Tibial nerve (tissue), 4 donors: ENCODE measurements around the gene ZNF439.

Experiments
- CTCF ChIP-seq, 5 experiments: fragments of 200-600 bp in 3 of 5; fragments of 450-650 bp in 2 of 5; sonication (generic) in 3 of 5; IDR thresholded peaks; one replicate each; pipeline ENCODE4 v1.5.1; 2016 to 2019; ENCODE audit warnings: antibody characterized with exemption in 5 of 5, mild to moderate bottlenecking in 3 of 5, moderate library complexity in 2 of 5
- EP300 ChIP-seq, 2 donors: sonication (generic); formaldehyde crosslinking; IDR thresholded peaks; one replicate each; pipeline ENCODE4 v1.6.1; 2017; ENCODE audit warnings: antibody characterized with exemption in 2 of 2, mild to moderate bottlenecking in 1 of 2

GRCh38 chr19:11821474-11822109, 26.9 kb upstream of the ZNF439 start:
- no peak for TF ChIP-seq CTCF (IDR thresholded peaks at IDR 0.05)
- no peak for TF ChIP-seq EP300 (IDR thresholded peaks at IDR 0.05)
